ENCODE measurements around the gene ZNF835.
"Not testable (repeated sequence)": the region's sequence is repeated elsewhere in the genome, so short reads cannot be mapped to it uniquely, and the experiment has no call there.

The ZNF835 gene

GRCh38 chr19:56671613-56671994 lies at the start of gene ZNF835:
ZNF835 (minus strand) TSS chr19:56671757; CDS start chr19:56665198, 6,559 bp downstream.
- DNase-seq (ENCODE audit: low spot score): no peak

GRCh38 chr19:56720281-56720680 lies 48.7 kb upstream of the ZNF835 start:
- DNase-seq (ENCODE audit: low spot score): no peak

DNA sequence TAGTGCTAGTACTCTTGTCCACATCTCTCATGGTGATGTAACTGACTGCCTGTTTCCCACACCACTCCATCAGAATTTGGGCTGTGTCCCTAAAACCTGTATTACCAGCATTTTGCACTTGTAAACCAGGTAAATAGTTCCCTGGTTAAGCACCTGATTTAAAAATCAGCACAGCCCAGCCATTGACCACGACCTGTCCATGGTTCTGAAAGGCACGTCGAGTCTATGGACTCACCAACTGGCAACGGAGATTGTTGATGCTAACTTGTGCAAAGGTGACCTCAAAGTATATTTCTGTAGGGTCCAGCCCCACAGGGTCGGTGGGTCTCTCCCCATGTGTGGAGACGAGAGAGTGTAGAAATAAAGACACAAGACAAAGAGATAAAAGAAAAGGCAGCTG lies 46.7 kb upstream of the ZNF835 start:
- DNase-seq (ENCODE audit: low spot score): no peak

DNA sequence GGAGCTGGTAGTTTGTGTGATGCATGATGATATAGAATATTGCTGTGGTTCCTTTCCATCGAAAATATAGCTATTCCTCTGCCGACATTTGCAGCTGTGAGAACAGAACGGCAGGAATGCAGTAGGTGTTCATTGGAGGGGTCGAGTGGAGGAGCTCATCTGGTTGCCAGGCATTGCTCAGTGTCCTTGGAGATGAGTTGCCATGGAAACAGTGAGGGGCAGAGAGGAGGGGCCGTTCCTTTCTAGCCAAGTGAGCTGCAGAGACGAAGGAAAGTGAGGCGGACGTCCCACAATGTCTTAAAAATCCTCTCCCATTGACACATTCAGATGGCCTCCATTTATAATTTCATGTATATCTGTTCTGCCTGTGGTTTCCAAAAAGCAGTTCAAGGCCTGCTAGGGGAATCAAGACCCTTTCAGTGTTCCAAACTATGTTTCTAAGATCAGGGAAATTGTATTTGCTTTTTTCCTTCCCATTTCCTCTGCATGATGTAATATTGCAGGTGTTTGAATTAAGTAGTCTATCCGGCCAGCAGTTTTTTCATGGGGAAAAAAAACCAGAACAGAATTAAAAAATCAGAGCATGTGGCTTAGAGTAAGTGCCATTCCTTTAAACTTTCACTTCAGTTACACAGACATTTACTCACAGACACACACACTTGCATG lies 41.2 kb upstream of the ZNF835 start:
- no peak for DNase-seq (ENCODE audit: low spot score)

GRCh38 chr19:56710437-56710836 lies 38.9 kb upstream of the ZNF835 start:
- DNase-seq (ENCODE audit: low spot score): no peak

GRCh38 chr19:56707821-56708220 lies 36.3 kb upstream of the ZNF835 start:
- no peak for DNase-seq (ENCODE audit: low spot score)

GRCh38 chr19:56705939-56706338 lies 34.4 kb upstream of the ZNF835 start:
- no peak for DNase-seq (ENCODE audit: low spot score)

DNA sequence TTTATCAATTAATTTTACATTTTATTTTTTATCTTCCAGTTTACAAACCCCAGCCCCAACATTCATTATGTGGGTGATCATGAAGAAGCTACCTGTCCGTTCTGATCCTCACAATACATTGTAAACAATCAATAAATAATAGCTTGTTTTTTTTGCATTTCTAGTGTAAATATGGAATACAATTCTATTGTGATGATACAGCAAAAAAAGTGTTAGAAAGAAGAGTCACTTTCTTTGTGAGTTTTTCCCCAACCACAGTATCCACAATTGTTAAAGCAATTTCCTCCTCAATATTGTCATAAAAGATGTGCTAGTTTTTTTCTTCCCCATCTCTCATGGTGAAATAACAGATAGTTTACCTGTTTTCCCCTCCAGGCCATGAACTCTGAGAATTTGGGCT lies 30.3 kb upstream of the ZNF835 start:
- DNase-seq (ENCODE audit: low spot score): no peak

GRCh38 chr19:56699552-56699951 lies 28.0 kb upstream of the ZNF835 start:
- no peak for DNase-seq (ENCODE audit: low spot score)

- no peak for DNase-seq (ENCODE audit: low spot score)
These were observed 20.8 kb upstream of the ZNF835 start for GRCh38 chr19:56692206-56692895.

DNA sequence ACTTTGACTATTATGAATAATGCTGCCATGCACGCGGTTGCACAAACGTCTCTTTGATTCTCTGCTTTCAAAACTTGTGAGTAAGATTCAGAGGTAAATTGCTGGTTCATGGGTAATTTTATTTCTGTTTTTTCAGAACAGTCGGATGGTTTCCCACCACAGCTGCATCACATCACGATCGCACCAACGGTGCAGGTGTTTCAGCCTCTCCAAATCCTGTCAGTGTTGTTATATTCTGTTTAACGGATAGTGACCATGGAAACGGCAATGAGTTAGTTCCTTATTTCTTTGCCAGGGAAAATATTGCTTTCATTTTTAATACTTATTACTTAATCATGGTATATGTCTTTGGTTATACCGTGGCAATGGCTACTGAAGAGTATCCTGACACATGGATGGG lies 19.1 kb upstream of the ZNF835 start:
- DNase-seq (ENCODE audit: low spot score): no peak

- DNase-seq (ENCODE audit: low spot score): no peak
These were observed 17.6 kb upstream of the ZNF835 start for GRCh38 chr19:56689198-56689597.

GRCh38 chr19:56687031-56687430 lies 15.5 kb upstream of the ZNF835 start:
- DNase-seq (ENCODE audit: low spot score): no peak

DNA sequence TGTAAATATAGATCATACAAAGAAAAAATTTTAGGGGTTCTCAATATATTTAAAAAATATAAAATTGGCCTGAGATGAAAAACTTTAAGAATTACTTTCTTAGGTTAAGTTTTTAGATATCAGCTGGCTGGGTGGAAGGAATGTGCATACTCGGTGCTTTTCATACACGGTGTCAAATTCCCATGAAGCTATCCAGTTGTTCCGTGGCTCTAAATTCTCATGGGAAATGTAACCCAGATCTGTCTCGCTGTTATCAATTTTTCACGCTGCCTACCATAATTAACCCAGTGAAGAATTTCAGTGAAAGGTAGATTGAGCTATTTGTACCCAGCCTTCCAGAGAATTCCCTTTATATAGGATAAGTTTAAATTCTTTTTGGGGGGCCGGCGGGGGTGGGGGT lies 11.6 kb upstream of the ZNF835 start:
- no peak for DNase-seq (ENCODE audit: low spot score)

DNA sequence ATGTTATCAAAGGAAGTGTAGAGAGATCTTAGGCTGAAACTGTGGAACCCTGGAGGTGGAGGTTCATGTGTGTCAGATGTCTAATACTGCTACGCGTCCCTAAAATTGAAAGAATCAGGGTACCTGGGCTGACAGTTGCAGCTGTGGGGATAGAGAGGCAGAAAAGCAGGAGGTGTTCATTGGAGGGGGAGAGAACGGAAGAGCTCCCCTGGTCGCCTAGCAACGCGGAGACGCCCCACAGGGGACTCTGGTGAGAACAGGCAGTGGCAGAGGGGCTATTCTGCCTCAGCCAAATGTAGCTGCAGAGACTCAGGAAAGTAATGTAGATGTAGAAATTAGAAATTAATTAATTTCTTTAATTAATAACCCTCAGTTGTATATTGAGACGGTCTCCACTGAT lies 10.1 kb upstream of the ZNF835 start:
- DNase-seq (ENCODE audit: low spot score): no peak

GRCh38 chr19:56678205-56678604 lies 6.6 kb upstream of the ZNF835 start:
- DNase-seq (ENCODE audit: low spot score): no peak

GRCh38 chr19:56672610-56673009 lies 1.1 kb upstream of the ZNF835 start:
- DNase-seq (ENCODE audit: low spot score): not testable (repeated sequence)

DNA sequence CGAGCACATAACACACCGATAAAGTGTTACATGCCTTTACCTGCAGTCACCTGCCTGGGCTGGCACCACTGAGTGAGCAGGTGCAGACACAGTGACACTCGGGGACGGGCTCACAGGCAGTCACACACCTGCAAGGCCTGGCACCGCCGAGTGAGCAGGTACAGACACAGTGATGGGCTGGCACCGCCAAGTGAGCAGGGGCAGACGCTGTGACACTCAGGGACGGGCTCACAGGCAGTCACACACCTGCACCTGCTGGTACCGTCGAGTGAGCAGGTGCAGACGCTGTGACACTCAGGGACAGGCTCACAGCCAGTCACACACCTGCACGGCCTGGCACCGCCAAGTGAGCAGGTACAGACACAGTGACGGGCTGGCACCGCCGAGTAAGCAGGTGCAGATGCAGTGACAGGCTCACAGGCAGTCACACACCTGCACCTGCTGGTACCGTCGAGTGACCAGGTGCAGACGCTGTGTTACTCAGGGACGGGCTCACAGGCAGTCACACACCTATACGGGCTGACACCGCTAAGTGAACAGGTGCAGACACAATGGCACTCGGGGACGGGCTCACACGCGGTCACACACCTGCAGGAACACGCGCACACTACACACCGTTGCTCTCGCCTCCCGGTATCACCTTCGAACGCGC lies 470 bp downstream of the ZNF835 start:
- DNase-seq (ENCODE audit: low spot score): no peak

DNA sequence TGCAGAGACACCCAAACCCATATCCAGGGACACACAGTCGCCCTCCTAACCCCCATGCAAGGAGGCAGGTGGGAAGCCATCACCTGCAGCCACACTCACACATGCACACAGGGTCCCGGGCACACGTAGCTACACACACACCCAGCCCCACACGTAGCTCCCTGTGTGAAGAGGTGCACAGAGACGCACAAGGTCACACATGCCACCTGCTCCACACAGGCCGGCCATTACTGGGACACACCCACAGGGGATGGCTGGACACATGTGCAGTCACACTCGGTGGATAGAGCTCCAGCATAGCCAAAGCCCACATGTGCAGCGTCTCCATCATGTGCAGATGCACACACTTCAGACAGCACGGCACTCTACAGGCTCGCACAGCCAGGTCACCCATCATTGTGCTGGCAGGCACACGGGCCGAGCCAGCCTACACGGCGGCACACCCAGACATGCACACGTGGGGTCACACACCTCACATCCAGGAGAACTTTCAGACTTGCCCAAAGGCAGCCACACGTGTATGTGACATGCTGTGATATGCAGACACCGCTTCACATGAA lies 1.1 kb downstream of the ZNF835 start:
- no peak for DNase-seq (ENCODE audit: low spot score)

DNA sequence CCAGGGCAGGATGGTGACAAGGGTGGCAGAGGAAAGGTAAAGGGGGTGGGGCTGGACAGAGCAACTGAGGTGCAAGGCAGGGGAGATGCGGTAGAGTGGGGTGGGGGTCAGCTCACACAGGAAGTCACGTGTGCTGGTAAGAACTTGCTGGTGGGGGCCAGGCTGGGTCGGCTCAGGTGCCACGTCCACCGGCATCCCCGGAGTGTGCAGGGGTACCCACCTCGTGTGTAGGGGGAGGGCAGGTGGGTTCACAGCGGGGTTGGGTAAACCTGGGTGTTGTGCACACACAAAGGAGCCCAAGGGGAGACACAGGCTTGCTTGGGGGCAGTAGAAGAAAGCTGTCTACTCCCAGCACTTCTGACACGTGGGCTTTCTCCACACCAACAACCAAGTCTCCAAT lies 2.9 kb downstream of the ZNF835 start:
- no peak for DNase-seq (ENCODE audit: low spot score)

- DNase-seq (ENCODE audit: low spot score): no peak
These were observed 4.2 kb downstream of the ZNF835 start for GRCh38 chr19:56667311-56667870.

DNA sequence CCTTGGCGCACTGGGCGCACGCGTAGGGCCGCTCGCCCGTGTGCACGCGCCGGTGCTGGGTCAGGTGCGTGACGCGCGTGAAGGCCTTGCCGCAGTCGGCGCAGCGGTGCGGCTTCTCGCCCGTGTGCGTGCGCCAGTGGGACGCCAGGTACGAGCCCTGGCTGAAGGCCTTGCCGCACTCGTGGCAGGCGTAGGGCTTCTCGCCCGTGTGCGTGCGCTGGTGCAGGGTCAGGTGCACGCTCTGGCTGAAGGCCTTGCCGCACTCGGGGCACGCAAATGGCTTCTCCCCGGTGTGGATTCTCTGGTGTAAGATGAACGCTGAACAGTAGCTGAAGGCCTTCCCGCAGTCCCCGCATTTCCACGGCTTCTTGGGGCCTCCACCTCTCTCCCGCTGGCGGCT lies 7.0 kb downstream of the ZNF835 start:
- no peak for DNase-seq (ENCODE audit: low spot score)
